GM12864 (cell line): ENCODE data around the gene INPP5E.

Experiments used
- DNase-seq: peaks from one replicate; pipeline ENCODE4 v3.0.0-alpha.2; 2011; ENCODE audit warnings: low read depth
- H3K4me3 ChIP-seq: 2 replicates; pipeline ENCODE4 v1.5.1; 2011; ENCODE audit warnings: mild to moderate bottlenecking, low read depth, low read length, control low read depth
- TF ChIP-seq, protein P1 (sequence below): IDR thresholded peaks from 2 replicates; pipeline ENCODE4 v1.5.1; 2011; ENCODE audit warnings: low read depth, mild to moderate bottlenecking, moderate library complexity, low read length, control low read depth, inconsistent platforms; ENCODE audit errors: missing control alignments

INPP5E gene

DNA sequence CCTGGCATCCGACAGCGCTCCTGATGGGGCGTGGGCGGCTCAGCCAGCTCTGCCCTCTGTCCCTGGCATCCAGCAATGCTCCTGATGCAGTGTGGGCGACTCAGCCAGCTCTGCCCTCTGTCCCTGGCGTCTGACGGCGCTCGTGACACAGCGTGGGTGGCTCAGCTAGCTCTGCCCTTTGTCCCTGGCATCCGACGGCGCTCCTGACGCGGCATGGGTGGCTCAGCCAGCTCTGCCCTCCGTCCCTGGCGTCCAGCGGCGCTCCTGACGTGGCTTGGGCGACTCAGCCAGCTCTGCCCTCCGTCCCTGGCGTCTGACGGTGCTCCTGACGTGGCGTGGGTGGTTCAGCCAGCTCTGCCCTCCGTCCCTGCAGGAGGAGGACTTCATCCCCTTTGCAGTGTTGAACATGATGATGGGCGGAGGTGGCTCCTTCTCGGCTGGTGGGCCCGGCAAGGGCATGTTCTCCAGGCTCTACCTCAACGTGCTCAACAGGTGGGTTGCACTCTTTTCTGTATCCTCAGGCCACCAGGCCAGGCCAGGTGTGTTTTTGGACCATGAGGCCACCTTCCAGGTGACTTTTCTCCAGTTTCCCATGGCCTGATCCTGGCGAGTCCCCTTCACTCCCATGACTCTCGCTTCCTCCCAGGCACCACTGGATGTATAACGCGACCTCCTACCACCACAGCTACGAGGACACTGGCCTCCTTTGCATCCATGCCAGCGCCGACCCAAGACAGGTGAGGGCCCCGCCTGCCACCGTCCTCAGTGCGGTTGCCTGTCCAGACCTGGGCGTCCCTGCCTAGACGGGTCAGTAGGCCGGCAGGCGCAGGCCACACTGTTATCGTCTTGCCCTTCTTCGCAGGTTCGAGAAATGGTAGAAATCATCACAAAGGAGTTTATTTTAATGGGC is 21.2 kb downstream of the INPP5E start:
- DNase-seq: no peak
- H3K4me3 ChIP-seq: no peak overlapping the region
- TF ChIP-seq, protein P1, sequence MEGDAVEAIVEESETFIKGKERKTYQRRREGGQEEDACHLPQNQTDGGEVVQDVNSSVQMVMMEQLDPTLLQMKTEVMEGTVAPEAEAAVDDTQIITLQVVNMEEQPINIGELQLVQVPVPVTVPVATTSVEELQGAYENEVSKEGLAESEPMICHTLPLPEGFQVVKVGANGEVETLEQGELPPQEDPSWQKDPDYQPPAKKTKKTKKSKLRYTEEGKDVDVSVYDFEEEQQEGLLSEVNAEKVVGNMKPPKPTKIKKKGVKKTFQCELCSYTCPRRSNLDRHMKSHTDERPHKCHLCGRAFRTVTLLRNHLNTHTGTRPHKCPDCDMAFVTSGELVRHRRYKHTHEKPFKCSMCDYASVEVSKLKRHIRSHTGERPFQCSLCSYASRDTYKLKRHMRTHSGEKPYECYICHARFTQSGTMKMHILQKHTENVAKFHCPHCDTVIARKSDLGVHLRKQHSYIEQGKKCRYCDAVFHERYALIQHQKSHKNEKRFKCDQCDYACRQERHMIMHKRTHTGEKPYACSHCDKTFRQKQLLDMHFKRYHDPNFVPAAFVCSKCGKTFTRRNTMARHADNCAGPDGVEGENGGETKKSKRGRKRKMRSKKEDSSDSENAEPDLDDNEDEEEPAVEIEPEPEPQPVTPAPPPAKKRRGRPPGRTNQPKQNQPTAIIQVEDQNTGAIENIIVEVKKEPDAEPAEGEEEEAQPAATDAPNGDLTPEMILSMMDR: no peak

- no peak overlapping the region for H3K4me3 ChIP-seq
- no peak for DNase-seq
- TF ChIP-seq, protein P1: no peak
Measured at GRCh38 chr9:136416914-136417313, 22.7 kb downstream of the INPP5E start.

- H3K4me3 ChIP-seq: no peak overlapping the region
- TF ChIP-seq, protein P1: no peak
- no peak for DNase-seq
Measured at GRCh38 chr9:136416427-136416826, 23.2 kb downstream of the INPP5E start.

GRCh38 chr9:136412962-136413361 is 26.7 kb downstream of the INPP5E start:
- TF ChIP-seq, protein P1: no peak
- DNase-seq: no peak
- no peak overlapping the region for H3K4me3 ChIP-seq

- DNase-seq: no peak
- TF ChIP-seq, protein P1: no peak
- H3K4me3 ChIP-seq: peak overlapping the region; percentile 100
Measured at GRCh38 chr9:136411378-136411777, 28.3 kb downstream of the INPP5E start.

GRCh38 chr9:136410500-136411287 is 29.0 kb downstream of the INPP5E start, which contains the start of the genes ENTR1 and PMPCA:
TSS of gene ENTR1 (minus strand) at chr9:136410614. CDS start at chr9:136410397, 217 bp downstream.
TSS of gene PMPCA (plus strand) at chr9:136410658. CDS start at chr9:136410669, 11 bp downstream.
- no peak for DNase-seq
- TF ChIP-seq, protein P1: no peak
- H3K4me3 ChIP-seq: peak within 1 kb of the TSS; percentile 100
